ENCODE data around the gene CLCNKB.

- TF ChIP-seq POLR2A (IDR thresholded peaks at IDR 0.05), result no peak
- TF ChIP-seq CTCF (IDR thresholded peaks at IDR 0.05), result no peak
Measured at GRCh38 chr1:16041200-16041599, 2.4 kb upstream of the CLCNKB start.

All from testis (tissue), 2 donors.